GM12878 (cell line): ENCODE measurements around the gene HK2.

ENCODE experiments used
- EP300 ChIP-seq, 2 experiments: fragments of 150-350 bp in 1 of 2; IDR thresholded peaks; 2 replicates each; pipeline ENCODE4 v1.6.1; 2011 to 2012; ENCODE audit warnings: low read depth in 2 of 2, low read length in 2 of 2, borderline replicate concordance in 1 of 2, improper control_type of control experiment in 1 of 2, inconsistent platforms in 1 of 2; ENCODE audit not compliant: control insufficient read depth in 1 of 2
- FOS ChIP-seq: IDR thresholded peaks from 3 replicates; pipeline ENCODE4 v1.6.1; 2011; ENCODE audit warnings: borderline replicate concordance; ENCODE audit not compliant: insufficient read length; ENCODE audit errors: extremely low read depth
- MYB ChIP-seq: fragments of 150-350 bp; IDR thresholded peaks from 2 replicates; pipeline ENCODE4 v1.6.1; 2014; ENCODE audit warnings: mild to moderate bottlenecking, low read depth, low read length, borderline replicate concordance
- NFYB ChIP-seq: IDR thresholded peaks from 2 replicates; pipeline ENCODE4 v1.6.1; 2011; ENCODE audit warnings: low read depth, mild to moderate bottlenecking, low read length, improper control_type of control experiment, moderate library complexity; ENCODE audit not compliant: insufficient read depth
- NRF1 ChIP-seq: conservative IDR thresholded peaks from 2 replicates; pipeline ENCODE4 v1.6.1; 2011; ENCODE audit warnings: mild to moderate bottlenecking, low read depth, low read length, improper control_type of control experiment
- POLR2A ChIP-seq: IDR thresholded peaks from 2 replicates; pipeline ENCODE4 v1.6.1; 2011; ENCODE audit warnings: low read depth, mild to moderate bottlenecking, low read length
- POLR2AphosphoS5 ChIP-seq: IDR thresholded peaks from 2 replicates; pipeline ENCODE4 v1.6.1; 2011; ENCODE audit warnings: mild to moderate bottlenecking, low read length, inconsistent platforms
- RFX5 ChIP-seq: IDR thresholded peaks from 2 replicates; pipeline ENCODE4 v1.6.1; 2011; ENCODE audit warnings: low read depth, low read length, improper control_type of control experiment
- SUZ12 ChIP-seq: fragments of 200-600 bp; sonication (generic); IDR thresholded peaks from one replicate; pipeline ENCODE4 v1.6.1; 2018; ENCODE audit warnings: antibody characterized with exemption, mild to moderate bottlenecking; ENCODE audit not compliant: unreplicated experiment

DNA sequence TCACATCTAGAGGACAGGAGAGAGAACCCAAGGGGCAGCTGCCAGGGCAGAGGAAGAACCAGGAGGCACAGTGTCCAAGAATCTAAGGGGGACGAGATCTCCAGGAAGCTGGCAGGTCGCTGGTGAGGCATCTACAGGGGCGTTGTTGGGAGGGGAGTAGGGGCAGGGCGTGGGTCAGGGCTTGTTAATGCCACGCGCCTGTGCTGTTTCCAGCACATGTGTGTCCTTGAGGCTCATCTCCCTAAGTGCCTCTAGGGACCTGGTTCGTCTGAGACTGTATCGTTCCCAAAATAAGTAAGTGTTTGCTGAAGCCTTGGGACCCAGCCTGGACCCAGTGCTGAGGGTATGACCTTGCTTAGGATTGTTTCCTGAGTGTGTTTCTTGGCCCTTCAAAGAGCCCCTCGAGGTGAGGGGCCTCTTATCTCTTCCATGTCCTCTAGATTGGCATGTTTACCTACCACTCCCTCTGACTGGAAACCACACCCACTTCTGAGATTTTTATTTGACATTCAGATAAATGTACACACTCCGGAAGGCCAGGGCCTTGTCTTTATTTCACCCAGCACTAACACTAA, 22.2 kb downstream of the HK2 start:
- no peak for TF ChIP-seq NFYB
- no peak for TF ChIP-seq SUZ12
- no peak for TF ChIP-seq MYB
- no peak for TF ChIP-seq POLR2AphosphoS5
- TF ChIP-seq EP300 (IDR thresholded peaks at IDR 0.05; ENCODE audit: borderline replicate concordance in 1 of 2, control insufficient read depth in 1 of 2, low read depth in 2 of 2, low read length in 2 of 2), result no peak
- TF ChIP-seq POLR2A, result no peak
- TF ChIP-seq RFX5, result no peak
- no peak for TF ChIP-seq FOS
- TF ChIP-seq NRF1, result no peak
